Measurements from ENCODE around the gene FYN. TPM values are rescaled to one million over a fixed set of nuclear protein-coding genes. Genes with fewer than 3 reads are reported as not detected.

Gene FYN
- total and polyA plus RNA-seq, 2 of the 8 experiments (the other 6 are each of a cell fraction or from before 2014, with no cell fraction given): 46.8 to 97.2 TPM

DNA sequence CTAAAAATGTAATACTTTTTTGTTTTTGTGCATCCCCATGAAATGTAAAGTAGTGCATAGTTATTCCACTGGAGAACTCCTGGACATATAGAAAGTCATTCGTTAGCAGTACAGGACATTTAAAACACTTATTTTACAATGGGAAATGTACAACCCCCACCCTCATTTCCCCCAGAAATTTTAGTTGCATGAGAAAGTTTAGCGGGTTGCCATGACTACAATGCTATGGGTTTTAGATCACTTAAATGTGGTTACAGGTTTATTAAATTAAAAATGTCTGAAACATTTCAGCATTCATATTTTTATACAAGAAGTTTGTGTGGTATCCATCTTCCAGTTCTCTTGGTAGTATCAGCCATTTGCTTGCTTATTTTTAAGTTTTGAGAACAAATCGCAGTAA, 212.7 kb downstream of the FYN start (continued):
- TF ChIP-seq, protein P1, sequence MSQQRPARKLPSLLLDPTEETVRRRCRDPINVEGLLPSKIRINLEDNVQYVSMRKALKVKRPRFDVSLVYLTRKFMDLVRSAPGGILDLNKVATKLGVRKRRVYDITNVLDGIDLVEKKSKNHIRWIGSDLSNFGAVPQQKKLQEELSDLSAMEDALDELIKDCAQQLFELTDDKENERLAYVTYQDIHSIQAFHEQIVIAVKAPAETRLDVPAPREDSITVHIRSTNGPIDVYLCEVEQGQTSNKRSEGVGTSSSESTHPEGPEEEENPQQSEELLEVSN (IDR thresholded peaks at IDR 0.05): no peak
- TF ChIP-seq GTF2F1 (IDR thresholded peaks at IDR 0.05; ENCODE audit: borderline replicate concordance, low read depth, low read length) (no peak), EZH2 (IDR thresholded peaks at IDR 0.05; ENCODE audit: low read depth, low read length, severe bottlenecking) (no peak), KDM4A (IDR thresholded peaks at IDR 0.05; ENCODE audit: low read depth, low read length, severe bottlenecking) (no peak)
